ENCODE data around the gene ADAM8. TPM values are rescaled to one million over a fixed set of nuclear protein-coding genes. Genes with fewer than 3 reads are reported as not detected.

ADAM8 gene
- total RNA-seq, 2 experiments from 2014 or later: 10.0 to 16.3 TPM

GRCh38 chr10:133237588-133238465 lies 38.8 kb downstream of the ADAM8 start, which contains the start of gene VENTX:
TSS of gene VENTX (plus strand) at chr10:133237855. CDS start at chr10:133237915, 60 bp downstream.
- Histone ChIP-seq H3K9me2 (ENCODE audit: insufficient read depth, low read length) (no peaks in the 10 kb centered on the region), H3K4me1 (ENCODE audit: insufficient read depth, low read length, poor library complexity, severe bottlenecking) (no peaks in the 10 kb centered on the region), H3K27ac (ENCODE audit: low read depth, low read length, poor library complexity, severe bottlenecking) (no peak within 1 kb of the TSS), H3K4me3 (ENCODE audit: low read depth, low read length, poor library complexity, severe bottlenecking) (no peak within 1 kb of the TSS), H2AFZ (ENCODE audit: low read length) (no peak within 1 kb of the TSS), H3K36me3 (ENCODE audit: insufficient read depth, low read length) (no peaks in the 10 kb centered on the region), H4K20me1 (ENCODE audit: insufficient read depth, low read length) (no peaks in the 10 kb centered on the region; the same call in 1 of the 2 replicates), H3K79me2 (ENCODE audit: insufficient read depth, low read depth, low read length) (no peaks in the 10 kb centered on the region), H3K4me2 (ENCODE audit: low read length) (no peak within 1 kb of the TSS), H3K9me3 (ENCODE audit: low read length) (no peaks in the 10 kb centered on the region)
- CTCF ChIA-PET (ENCODE audit: unreplicated experiment): no interaction called here
- no peak for TF ChIP-seq EZH2phosphoT487 (IDR thresholded peaks at IDR 0.05; ENCODE audit: borderline replicate concordance, low read depth, low read length)
- no peak for TF ChIP-seq CTCF (conservative IDR thresholded peaks at IDR 0.05; ENCODE audit: low read length)
- DNase-seq (ENCODE audit: low spot score): no peak
- BruUV-seq (replicated peaks): no TSS peak
- intact Hi-C loops (cut with micrococcal nuclease; ENCODE audit: unreplicated experiment): no loop called here
- POLR2A ChIA-PET: no interaction called here

- Histone ChIP-seq H3K4me2 (ENCODE audit: low read length) (no peak overlapping the region), H4K20me1 (ENCODE audit: insufficient read depth, low read length) (no peaks in the 10 kb centered on the region; the same call in 1 of the 2 replicates), H3K79me2 (ENCODE audit: insufficient read depth, low read depth, low read length) (no peaks in the 10 kb centered on the region), H3K36me3 (ENCODE audit: insufficient read depth, low read length) (no peaks in the 10 kb centered on the region), H3K9me3 (ENCODE audit: low read length) (no peaks in the 10 kb centered on the region), H3K4me3 (ENCODE audit: low read depth, low read length, poor library complexity, severe bottlenecking) (no peak overlapping the region), H2AFZ (ENCODE audit: low read length) (no peak overlapping the region), H3K27ac (ENCODE audit: low read depth, low read length, poor library complexity, severe bottlenecking) (no peak overlapping the region), H3K4me1 (ENCODE audit: insufficient read depth, low read length, poor library complexity, severe bottlenecking) (no peaks in the 10 kb centered on the region), H3K9me2 (ENCODE audit: insufficient read depth, low read length) (no peaks in the 10 kb centered on the region)
- POLR2A ChIA-PET: no interaction called here
- BruUV-seq (replicated peaks): no TSS peak
- TF ChIP-seq EZH2phosphoT487 (IDR thresholded peaks at IDR 0.05; ENCODE audit: borderline replicate concordance, low read depth, low read length): no peak
- intact Hi-C loops (cut with micrococcal nuclease; ENCODE audit: unreplicated experiment): no loop called here
- CTCF ChIA-PET (ENCODE audit: unreplicated experiment): no interaction called here
- no peak for DNase-seq (ENCODE audit: low spot score)
Observed at GRCh38 chr10:133237241-133237587, 39.5 kb downstream of the ADAM8 start.

- Histone ChIP-seq H2AFZ (ENCODE audit: low read length) (no peak overlapping the region), H3K4me1 (ENCODE audit: insufficient read depth, low read length, poor library complexity, severe bottlenecking) (no peaks in the 10 kb centered on the region), H3K9me3 (ENCODE audit: low read length) (no peaks in the 10 kb centered on the region), H3K27ac (ENCODE audit: low read depth, low read length, poor library complexity, severe bottlenecking) (no peak overlapping the region), H3K4me3 (ENCODE audit: low read depth, low read length, poor library complexity, severe bottlenecking) (no peak overlapping the region), H3K36me3 (ENCODE audit: insufficient read depth, low read length) (no peaks in the 10 kb centered on the region), H4K20me1 (ENCODE audit: insufficient read depth, low read length) (no peaks in the 10 kb centered on the region; the same call in 1 of the 2 replicates), H3K9me2 (ENCODE audit: insufficient read depth, low read length) (no peaks in the 10 kb centered on the region), H3K79me2 (ENCODE audit: insufficient read depth, low read depth, low read length) (no peaks in the 10 kb centered on the region), H3K4me2 (ENCODE audit: low read length) (no peak overlapping the region)
- intact Hi-C loops (cut with micrococcal nuclease; ENCODE audit: unreplicated experiment): no loop called here
- no peak for DNase-seq (ENCODE audit: low spot score)
- TF ChIP-seq CTCF (conservative IDR thresholded peaks at IDR 0.05; ENCODE audit: low read length) (no peak), EZH2phosphoT487 (IDR thresholded peaks at IDR 0.05; ENCODE audit: borderline replicate concordance, low read depth, low read length) (no peak)
- POLR2A ChIA-PET: no interaction called here
- BruUV-seq (replicated peaks): no TSS peak
- CTCF ChIA-PET (ENCODE audit: unreplicated experiment): no interaction called here
Observed at GRCh38 chr10:133236401-133237240, 40.0 kb downstream of the ADAM8 start.

Measured in OCI-LY7 (cell line).